Measurements from ENCODE around the gene MAN1A1.

DNA sequence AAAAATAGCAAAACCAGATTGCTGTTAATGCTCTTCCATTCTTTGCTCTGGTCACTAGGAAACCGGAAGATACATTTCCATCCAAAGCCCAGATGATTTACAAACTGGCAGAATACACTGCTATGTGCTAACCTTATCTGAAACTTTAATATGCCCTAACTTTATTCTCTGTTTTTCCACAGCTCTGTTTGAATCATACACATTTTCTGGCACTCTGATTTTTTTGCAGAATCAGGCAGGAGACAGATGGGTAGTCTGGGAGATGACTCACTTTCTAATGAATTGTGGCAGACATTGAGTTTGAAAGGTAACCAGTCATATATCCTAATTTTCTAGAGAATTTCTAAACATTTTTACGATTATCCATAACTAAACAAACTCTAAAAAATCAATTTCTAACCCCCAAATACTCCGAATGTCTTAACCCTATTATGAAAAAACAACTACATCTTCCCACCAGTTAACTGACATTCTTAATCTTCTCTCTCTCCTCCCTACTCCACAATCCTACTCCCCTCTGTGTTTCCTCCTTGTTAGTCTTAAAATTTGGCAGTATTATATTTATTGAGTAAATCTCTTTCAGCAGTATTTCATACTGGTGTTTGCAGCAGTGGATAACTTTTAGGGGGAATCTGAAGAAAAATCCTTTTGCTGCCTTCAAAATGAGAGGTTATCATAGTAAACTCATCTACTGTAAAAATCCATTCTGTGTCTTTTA, 63.5 kb downstream of the MAN1A1 start:
- TF ChIP-seq, protein P1, sequence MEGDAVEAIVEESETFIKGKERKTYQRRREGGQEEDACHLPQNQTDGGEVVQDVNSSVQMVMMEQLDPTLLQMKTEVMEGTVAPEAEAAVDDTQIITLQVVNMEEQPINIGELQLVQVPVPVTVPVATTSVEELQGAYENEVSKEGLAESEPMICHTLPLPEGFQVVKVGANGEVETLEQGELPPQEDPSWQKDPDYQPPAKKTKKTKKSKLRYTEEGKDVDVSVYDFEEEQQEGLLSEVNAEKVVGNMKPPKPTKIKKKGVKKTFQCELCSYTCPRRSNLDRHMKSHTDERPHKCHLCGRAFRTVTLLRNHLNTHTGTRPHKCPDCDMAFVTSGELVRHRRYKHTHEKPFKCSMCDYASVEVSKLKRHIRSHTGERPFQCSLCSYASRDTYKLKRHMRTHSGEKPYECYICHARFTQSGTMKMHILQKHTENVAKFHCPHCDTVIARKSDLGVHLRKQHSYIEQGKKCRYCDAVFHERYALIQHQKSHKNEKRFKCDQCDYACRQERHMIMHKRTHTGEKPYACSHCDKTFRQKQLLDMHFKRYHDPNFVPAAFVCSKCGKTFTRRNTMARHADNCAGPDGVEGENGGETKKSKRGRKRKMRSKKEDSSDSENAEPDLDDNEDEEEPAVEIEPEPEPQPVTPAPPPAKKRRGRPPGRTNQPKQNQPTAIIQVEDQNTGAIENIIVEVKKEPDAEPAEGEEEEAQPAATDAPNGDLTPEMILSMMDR (conservative IDR thresholded peaks at IDR 0.05; ENCODE audit: low read depth in 2 of 2) = no peak
- TF ChIP-seq EZH2 (IDR thresholded peaks at IDR 0.05; ENCODE audit: low read depth, unreplicated experiment) (no peak), JUNB (IDR thresholded peaks at IDR 0.05; ENCODE audit: unreplicated experiment) (no peak), REST (IDR thresholded peaks at IDR 0.05; ENCODE audit: unreplicated experiment) (no peak), ZNF331 (CRISPR knock-in tag; IDR thresholded peaks at IDR 0.05; ENCODE audit: low read depth) (no peak), POLR2AphosphoS5 (IDR thresholded peaks at IDR 0.05; ENCODE audit: low read depth) (no peak), EZH2phosphoT487 (IDR thresholded peaks at IDR 0.05; ENCODE audit: unreplicated experiment) (no peak), CREB1 (CRISPR knock-in tag; IDR thresholded peaks at IDR 0.05; ENCODE audit: low read depth) (no peak), STAT1 (IDR thresholded peaks at IDR 0.05; ENCODE audit: unreplicated experiment) (no peak)
